Measurements from ENCODE around the gene RAB36.

RAB36 gene

GRCh38 chr22:23182309-23183060 is 37.2 kb downstream of the RAB36 start:
- TF ChIP-seq CTCF (IDR thresholded peaks at IDR 0.05) = no peak

- no peak for TF ChIP-seq CTCF (IDR thresholded peaks at IDR 0.05)
Observed at GRCh38 chr22:23183061-23183698, 37.9 kb downstream of the RAB36 start.

GRCh38 chr22:23184100-23184763 is 39.0 kb downstream of the RAB36 start:
- no peak for TF ChIP-seq CTCF (IDR thresholded peaks at IDR 0.05)

- no peak for TF ChIP-seq CTCF (IDR thresholded peaks at IDR 0.05)
Observed at GRCh38 chr22:23184764-23185113, 39.5 kb downstream of the RAB36 start.

GRCh38 chr22:23187211-23187610 is 41.9 kb downstream of the RAB36 start:
- no peak for TF ChIP-seq CTCF (IDR thresholded peaks at IDR 0.05)

- TF ChIP-seq CTCF (IDR thresholded peaks at IDR 0.05) = no peak
Observed at GRCh38 chr22:23187871-23188700, 42.8 kb downstream of the RAB36 start.

GRCh38 chr22:23190526-23190925 is 45.2 kb downstream of the RAB36 start:
- TF ChIP-seq CTCF (IDR thresholded peaks at IDR 0.05) = no peak

Data from LNCAP (cell line).